ENCODE measurements around the gene PCCA.
A peak's percentile ranks its signal among the peaks of the same experiment; 100 is the strongest.

PCCA gene

GRCh38 chr13:100438059-100438788, 349.3 kb downstream of the PCCA start:
- H3K27ac ChIP-seq (ENCODE audit: low read depth, low read length): no peak overlapping the region

GRCh38 chr13:100439247-100439970, 350.5 kb downstream of the PCCA start:
- Histone ChIP-seq H3K27ac (ENCODE audit: low read depth, low read length) (no peak overlapping the region), H3K27me3 (ENCODE audit: insufficient read depth, low read length) (no peaks in the 10 kb centered on the region), H3K4me3 (ENCODE audit: low read depth, low read length) (no peak overlapping the region), H3K4me1 (ENCODE audit: control insufficient read depth, insufficient read depth, low read length, unreplicated experiment) (peaks cover 16% of the 10 kb centered on the region), H3K36me3 (ENCODE audit: insufficient read depth, low read length) (no peaks in the 10 kb centered on the region), H3K79me2 (ENCODE audit: control insufficient read depth, insufficient read depth, low read length, unreplicated experiment) (no peaks in the 10 kb centered on the region), H2AFZ (ENCODE audit: low read length, unreplicated experiment) (no peak overlapping the region)

More at GRCh38 chr13:100438059-100438788, 349.3 kb downstream of the PCCA start:
- Histone ChIP-seq H3K4me1 (ENCODE audit: control insufficient read depth, insufficient read depth, low read length, unreplicated experiment) (peaks cover 27% of the 10 kb centered on the region), H3K27me3 (ENCODE audit: insufficient read depth, low read length) (no peaks in the 10 kb centered on the region), H3K4me3 (ENCODE audit: low read depth, low read length) (no peak overlapping the region), H3K36me3 (ENCODE audit: insufficient read depth, low read length) (no peaks in the 10 kb centered on the region), H3K79me2 (ENCODE audit: control insufficient read depth, insufficient read depth, low read length, unreplicated experiment) (no peaks in the 10 kb centered on the region), H2AFZ (ENCODE audit: low read length, unreplicated experiment) (no peak overlapping the region)

GRCh38 chr13:100440751-100441425, 352.0 kb downstream of the PCCA start:
- Histone ChIP-seq H3K4me1 (ENCODE audit: control insufficient read depth, insufficient read depth, low read length, unreplicated experiment) (peaks cover 12% of the 10 kb centered on the region), H3K27ac (ENCODE audit: low read depth, low read length) (peak overlapping the region; percentile 69), H2AFZ (ENCODE audit: low read length, unreplicated experiment) (peak overlapping the region; percentile 57), H3K4me3 (ENCODE audit: low read depth, low read length) (peak overlapping the region; percentile 47), H3K79me2 (ENCODE audit: control insufficient read depth, insufficient read depth, low read length, unreplicated experiment) (no peaks in the 10 kb centered on the region), H3K27me3 (ENCODE audit: insufficient read depth, low read length) (no peaks in the 10 kb centered on the region), H3K36me3 (ENCODE audit: insufficient read depth, low read length) (no peaks in the 10 kb centered on the region)

- Histone ChIP-seq H3K27ac (ENCODE audit: low read depth, low read length) (no peak overlapping the region), H3K4me1 (ENCODE audit: control insufficient read depth, insufficient read depth, low read length, unreplicated experiment) (peaks cover 12% of the 10 kb centered on the region), H3K27me3 (ENCODE audit: insufficient read depth, low read length) (no peaks in the 10 kb centered on the region)
These were observed 353.4 kb downstream of the PCCA start for GRCh38 chr13:100442095-100442832.

GRCh38 chr13:100443278-100443997, 354.5 kb downstream of the PCCA start:
- no peak overlapping the region for H2AFZ ChIP-seq (ENCODE audit: low read length, unreplicated experiment)
- H3K4me1 ChIP-seq (ENCODE audit: control insufficient read depth, insufficient read depth, low read length, unreplicated experiment): peaks cover 12% of the 10 kb centered on the region
- H3K4me3 ChIP-seq (ENCODE audit: low read depth, low read length): no peak overlapping the region
- no peaks in the 10 kb centered on the region for H3K27me3 ChIP-seq (ENCODE audit: insufficient read depth, low read length)
- H3K79me2 ChIP-seq (ENCODE audit: control insufficient read depth, insufficient read depth, low read length, unreplicated experiment): no peaks in the 10 kb centered on the region
- no peak overlapping the region for H3K27ac ChIP-seq (ENCODE audit: low read depth, low read length)
- H3K36me3 ChIP-seq (ENCODE audit: insufficient read depth, low read length): no peaks in the 10 kb centered on the region

More at GRCh38 chr13:100442095-100442832, 353.4 kb downstream of the PCCA start:
- Histone ChIP-seq H2AFZ (ENCODE audit: low read length, unreplicated experiment) (no peak overlapping the region), H3K36me3 (ENCODE audit: insufficient read depth, low read length) (no peaks in the 10 kb centered on the region), H3K4me3 (ENCODE audit: low read depth, low read length) (no peak overlapping the region), H3K79me2 (ENCODE audit: control insufficient read depth, insufficient read depth, low read length, unreplicated experiment) (no peaks in the 10 kb centered on the region)

GRCh38 chr13:100443998-100444328, 355.1 kb downstream of the PCCA start:
- Histone ChIP-seq H3K4me1 (ENCODE audit: control insufficient read depth, insufficient read depth, low read length, unreplicated experiment) (peaks cover 12% of the 10 kb centered on the region), H3K27me3 (ENCODE audit: insufficient read depth, low read length) (no peaks in the 10 kb centered on the region), H3K4me3 (ENCODE audit: low read depth, low read length) (no peak overlapping the region), H3K27ac (ENCODE audit: low read depth, low read length) (no peak overlapping the region), H2AFZ (ENCODE audit: low read length, unreplicated experiment) (no peak overlapping the region), H3K36me3 (ENCODE audit: insufficient read depth, low read length) (no peaks in the 10 kb centered on the region), H3K79me2 (ENCODE audit: control insufficient read depth, insufficient read depth, low read length, unreplicated experiment) (no peaks in the 10 kb centered on the region)

GRCh38 chr13:100447831-100448230, 358.9 kb downstream of the PCCA start:
- no peak overlapping the region for H2AFZ ChIP-seq (ENCODE audit: low read length, unreplicated experiment)
- H3K36me3 ChIP-seq (ENCODE audit: insufficient read depth, low read length): no peaks in the 10 kb centered on the region
- no peaks in the 10 kb centered on the region for H3K79me2 ChIP-seq (ENCODE audit: control insufficient read depth, insufficient read depth, low read length, unreplicated experiment)
- no peaks in the 10 kb centered on the region for H3K27me3 ChIP-seq (ENCODE audit: insufficient read depth, low read length)
- H3K27ac ChIP-seq (ENCODE audit: low read depth, low read length): no peak overlapping the region
- no peaks in the 10 kb centered on the region for H3K4me1 ChIP-seq (ENCODE audit: control insufficient read depth, insufficient read depth, low read length, unreplicated experiment)
- no peak overlapping the region for H3K4me3 ChIP-seq (ENCODE audit: low read depth, low read length)

- H2AFZ ChIP-seq (ENCODE audit: low read length, unreplicated experiment): no peak overlapping the region
These were observed 363.0 kb downstream of the PCCA start for GRCh38 chr13:100451923-100452322.

GRCh38 chr13:100454876-100455275, 366.0 kb downstream of the PCCA start:
- Histone ChIP-seq H3K4me1 (ENCODE audit: control insufficient read depth, insufficient read depth, low read length, unreplicated experiment) (no peaks in the 10 kb centered on the region), H2AFZ (ENCODE audit: low read length, unreplicated experiment) (no peak overlapping the region), H3K27me3 (ENCODE audit: insufficient read depth, low read length) (no peaks in the 10 kb centered on the region), H3K36me3 (ENCODE audit: insufficient read depth, low read length) (peaks cover 3% of the 10 kb centered on the region), H3K4me3 (ENCODE audit: low read depth, low read length) (no peak overlapping the region), H3K79me2 (ENCODE audit: control insufficient read depth, insufficient read depth, low read length, unreplicated experiment) (no peaks in the 10 kb centered on the region), H3K27ac (ENCODE audit: low read depth, low read length) (no peak overlapping the region)

More at GRCh38 chr13:100451923-100452322, 363.0 kb downstream of the PCCA start:
- no peaks in the 10 kb centered on the region for H3K36me3 ChIP-seq (ENCODE audit: insufficient read depth, low read length)
- no peak overlapping the region for H3K4me3 ChIP-seq (ENCODE audit: low read depth, low read length)
- H3K27me3 ChIP-seq (ENCODE audit: insufficient read depth, low read length): no peaks in the 10 kb centered on the region
- no peak overlapping the region for H3K27ac ChIP-seq (ENCODE audit: low read depth, low read length)
- no peaks in the 10 kb centered on the region for H3K79me2 ChIP-seq (ENCODE audit: control insufficient read depth, insufficient read depth, low read length, unreplicated experiment)
- H3K4me1 ChIP-seq (ENCODE audit: control insufficient read depth, insufficient read depth, low read length, unreplicated experiment): no peaks in the 10 kb centered on the region

GRCh38 chr13:100458673-100459072, 369.8 kb downstream of the PCCA start:
- H3K4me1 ChIP-seq (ENCODE audit: control insufficient read depth, insufficient read depth, low read length, unreplicated experiment): no peaks in the 10 kb centered on the region

More at GRCh38 chr13:100458673-100459072, 369.8 kb downstream of the PCCA start:
- Histone ChIP-seq H3K27me3 (ENCODE audit: insufficient read depth, low read length) (no peaks in the 10 kb centered on the region), H3K27ac (ENCODE audit: low read depth, low read length) (no peak overlapping the region), H3K4me3 (ENCODE audit: low read depth, low read length) (no peak overlapping the region), H3K79me2 (ENCODE audit: control insufficient read depth, insufficient read depth, low read length, unreplicated experiment) (no peaks in the 10 kb centered on the region), H2AFZ (ENCODE audit: low read length, unreplicated experiment) (no peak overlapping the region), H3K36me3 (ENCODE audit: insufficient read depth, low read length) (peaks cover 3% of the 10 kb centered on the region)
